Measurements from ENCODE around the gene OR6K3. TPM values are rescaled to one million over a fixed set of nuclear protein-coding genes. Genes with fewer than 3 reads are reported as not detected.

The OR6K3 gene, protein sequence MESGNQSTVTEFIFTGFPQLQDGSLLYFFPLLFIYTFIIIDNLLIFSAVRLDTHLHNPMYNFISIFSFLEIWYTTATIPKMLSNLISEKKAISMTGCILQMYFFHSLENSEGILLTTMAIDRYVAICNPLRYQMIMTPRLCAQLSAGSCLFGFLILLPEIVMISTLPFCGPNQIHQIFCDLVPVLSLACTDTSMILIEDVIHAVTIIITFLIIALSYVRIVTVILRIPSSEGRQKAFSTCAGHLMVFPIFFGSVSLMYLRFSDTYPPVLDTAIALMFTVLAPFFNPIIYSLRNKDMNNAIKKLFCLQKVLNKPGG
- total RNA-seq = not detected

DNA sequence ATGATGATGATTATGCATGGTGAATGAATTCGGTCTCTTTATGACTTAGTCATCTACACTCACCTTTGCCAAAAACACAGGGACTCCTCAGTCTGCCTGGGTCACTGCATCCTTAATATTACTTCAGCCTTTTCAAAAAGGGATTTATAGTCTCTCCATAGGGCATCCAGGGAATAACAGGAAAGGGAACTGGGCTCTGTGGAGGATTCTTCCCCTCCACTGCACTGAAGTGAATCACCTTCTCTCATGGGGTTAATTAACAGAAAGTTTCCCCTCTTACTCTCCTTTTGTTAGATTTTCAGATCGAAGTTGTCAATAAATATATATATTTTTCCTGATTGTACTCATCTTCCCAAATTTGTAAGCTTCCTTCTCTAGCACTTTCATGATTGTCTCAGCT lies at the start of gene OR6K3:
Gene OR6K3, minus strand, starts transcription at position 101 of the 400 bp plus-strand sequence. CDS start 2,605 bp downstream, outside the sequence.
- H3K4me3 ChIP-seq = no peak within 1 kb of the TSS
- DNase-seq (ENCODE audit: low spot score in 2 of 2) = no peak
- no peaks in the 10 kb centered on the region for H3K9me3 ChIP-seq
- no peaks in the 10 kb centered on the region for H3K4me1 ChIP-seq
- H3K27me3 ChIP-seq = no peaks in the 10 kb centered on the region
- H3K27ac ChIP-seq = no peak within 1 kb of the TSS
- WGBS = 86% methylated on average over 2 of the region's 2 CpGs
- TF ChIP-seq POLR2AphosphoS5 (IDR thresholded peaks at IDR 0.05) (no peak), EP300 (IDR thresholded peaks at IDR 0.05) (no peak), POLR2A (IDR thresholded peaks at IDR 0.05) (no peak)
- TF ChIP-seq, protein P1, sequence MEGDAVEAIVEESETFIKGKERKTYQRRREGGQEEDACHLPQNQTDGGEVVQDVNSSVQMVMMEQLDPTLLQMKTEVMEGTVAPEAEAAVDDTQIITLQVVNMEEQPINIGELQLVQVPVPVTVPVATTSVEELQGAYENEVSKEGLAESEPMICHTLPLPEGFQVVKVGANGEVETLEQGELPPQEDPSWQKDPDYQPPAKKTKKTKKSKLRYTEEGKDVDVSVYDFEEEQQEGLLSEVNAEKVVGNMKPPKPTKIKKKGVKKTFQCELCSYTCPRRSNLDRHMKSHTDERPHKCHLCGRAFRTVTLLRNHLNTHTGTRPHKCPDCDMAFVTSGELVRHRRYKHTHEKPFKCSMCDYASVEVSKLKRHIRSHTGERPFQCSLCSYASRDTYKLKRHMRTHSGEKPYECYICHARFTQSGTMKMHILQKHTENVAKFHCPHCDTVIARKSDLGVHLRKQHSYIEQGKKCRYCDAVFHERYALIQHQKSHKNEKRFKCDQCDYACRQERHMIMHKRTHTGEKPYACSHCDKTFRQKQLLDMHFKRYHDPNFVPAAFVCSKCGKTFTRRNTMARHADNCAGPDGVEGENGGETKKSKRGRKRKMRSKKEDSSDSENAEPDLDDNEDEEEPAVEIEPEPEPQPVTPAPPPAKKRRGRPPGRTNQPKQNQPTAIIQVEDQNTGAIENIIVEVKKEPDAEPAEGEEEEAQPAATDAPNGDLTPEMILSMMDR (IDR thresholded peaks at IDR 0.05) = no peak
- H3K36me3 ChIP-seq = no peaks in the 10 kb centered on the region

DNA sequence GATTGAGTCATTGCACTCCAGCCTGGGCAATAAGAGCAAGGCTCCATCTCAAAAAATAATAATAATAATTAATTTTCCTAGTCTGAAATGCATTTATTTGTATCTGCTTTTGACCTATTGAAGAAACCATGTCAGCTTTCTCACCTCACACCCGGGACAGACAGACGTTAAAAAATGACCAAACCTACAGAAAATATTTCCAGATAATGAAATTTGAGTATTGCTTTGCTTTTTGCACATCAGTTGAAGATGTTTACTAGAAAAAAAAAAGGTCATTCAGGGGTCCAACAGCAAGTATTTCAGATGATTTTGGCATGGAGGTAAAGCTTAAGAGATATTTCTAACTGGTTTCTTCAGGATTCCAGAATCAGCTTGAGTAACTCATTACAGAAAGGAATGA lies 33.9 kb upstream of the OR6K3 start, which contains the start of gene OR6K6:
Gene OR6K6, plus strand, starts transcription at position 301 of the 400 bp plus-strand sequence. CDS start 168 bp downstream, outside the sequence.
- H3K4me3 ChIP-seq = no peak within 1 kb of the TSS
- TF ChIP-seq, protein P1 (IDR thresholded peaks at IDR 0.05) = no peak
- TF ChIP-seq POLR2AphosphoS5 (IDR thresholded peaks at IDR 0.05) (no peak), POLR2A (IDR thresholded peaks at IDR 0.05) (no peak), EP300 (IDR thresholded peaks at IDR 0.05) (no peak)
- DNase-seq (ENCODE audit: low spot score in 2 of 2) = no peak
- no peaks in the 10 kb centered on the region for H3K36me3 ChIP-seq
- H3K4me1 ChIP-seq = no peaks in the 10 kb centered on the region
- 86% methylated on average over 2 of the region's 2 CpGs for WGBS
- H3K9me3 ChIP-seq = no peaks in the 10 kb centered on the region
- no peaks in the 10 kb centered on the region for H3K27me3 ChIP-seq
- H3K27ac ChIP-seq = no peak within 1 kb of the TSS

DNA sequence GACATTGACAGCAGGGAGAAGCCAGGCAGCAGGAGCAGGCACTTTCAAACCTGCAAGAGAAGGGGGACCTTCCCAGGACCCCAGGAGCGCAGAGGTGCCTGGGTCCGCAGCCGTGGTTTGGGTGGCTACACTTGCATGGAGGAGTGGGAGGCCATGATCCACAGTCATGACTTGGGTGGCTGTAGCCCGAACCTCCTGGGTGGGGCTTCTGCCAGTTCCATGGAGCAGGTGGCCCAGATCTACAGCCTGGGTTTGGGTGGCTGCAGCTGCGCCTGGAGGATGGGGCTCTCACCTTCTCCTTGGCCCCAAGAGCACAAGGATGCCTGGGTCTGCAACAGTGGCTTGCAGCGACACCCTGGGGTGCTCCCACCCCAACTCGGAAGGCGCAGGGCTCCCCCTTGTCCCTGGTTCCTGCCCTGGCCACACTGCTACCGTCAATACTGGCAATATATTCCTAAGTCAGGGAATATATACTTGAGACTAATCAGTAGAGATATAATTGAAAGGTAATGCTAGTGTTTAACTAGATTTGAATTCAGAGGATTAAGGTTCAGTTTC lies 31.7 kb upstream of the OR6K3 start:
- TF ChIP-seq, protein P1 (IDR thresholded peaks at IDR 0.05) = no peak
- TF ChIP-seq EP300 (IDR thresholded peaks at IDR 0.05) (no peak), POLR2A (IDR thresholded peaks at IDR 0.05) (no peak), POLR2AphosphoS5 (IDR thresholded peaks at IDR 0.05) (no peak)
- Histone ChIP-seq H3K27me3 (no peaks in the 10 kb centered on the region), H3K4me1 (no peaks in the 10 kb centered on the region), H3K9me3 (no peaks in the 10 kb centered on the region), H3K36me3 (no peaks in the 10 kb centered on the region), H3K4me3 (no peak overlapping the region), H3K27ac (no peak overlapping the region)
- WGBS = 93% methylated on average over 6 of the region's 9 CpGs
- no peak for DNase-seq (ENCODE audit: low spot score in 2 of 2)

DNA sequence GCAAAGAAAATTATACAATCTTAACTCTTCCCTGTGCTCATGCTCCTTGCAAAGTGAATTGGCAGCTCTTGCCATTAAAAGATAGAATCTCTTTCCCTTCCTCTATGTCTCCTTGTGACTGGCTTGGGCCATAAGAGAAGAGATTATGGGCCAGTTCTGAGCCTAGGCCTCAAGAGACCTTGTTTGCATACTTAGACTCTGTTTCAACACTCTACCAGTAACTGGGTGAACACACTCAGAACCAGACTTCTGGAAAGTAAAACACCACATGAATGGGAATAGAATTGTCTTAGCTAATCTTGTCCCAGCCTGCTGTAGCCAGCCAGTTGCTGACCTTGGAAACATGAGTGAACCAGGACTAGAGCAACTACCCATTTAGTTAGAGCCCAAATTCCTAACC lies 15.3 kb upstream of the OR6K3 start:
- peaks cover 3% of the 10 kb centered on the region for H3K27me3 ChIP-seq
- H3K9me3 ChIP-seq = no peaks in the 10 kb centered on the region
- TF ChIP-seq, protein P1 (IDR thresholded peaks at IDR 0.05) = no peak
- TF ChIP-seq EP300 (IDR thresholded peaks at IDR 0.05) (no peak), POLR2A (IDR thresholded peaks at IDR 0.05) (no peak), POLR2AphosphoS5 (IDR thresholded peaks at IDR 0.05) (no peak)
- H3K27ac ChIP-seq = no peak overlapping the region
- H3K4me1 ChIP-seq = no peaks in the 10 kb centered on the region
- H3K4me3 ChIP-seq = no peak overlapping the region
- DNase-seq (ENCODE audit: low spot score in 2 of 2) = no peak
- no peaks in the 10 kb centered on the region for H3K36me3 ChIP-seq

DNA sequence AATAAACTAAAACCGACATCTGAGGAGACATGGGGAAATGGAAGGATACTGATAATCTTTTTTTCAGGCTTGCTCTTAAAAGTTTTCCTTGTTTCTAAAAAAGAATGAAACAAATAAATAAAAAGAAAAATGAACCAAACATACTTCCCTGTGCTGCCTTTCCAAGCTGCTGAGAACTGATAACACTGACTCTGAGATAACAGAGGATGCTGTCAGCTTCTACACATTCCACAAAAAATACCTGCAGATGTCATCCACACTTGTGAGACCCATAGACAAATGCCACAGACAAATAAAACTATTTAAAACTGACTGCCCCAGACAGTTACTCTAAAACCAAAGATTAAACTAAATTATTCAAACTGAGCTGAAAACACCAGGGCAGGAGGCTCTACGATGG lies 12.0 kb upstream of the OR6K3 start:
- no peaks in the 10 kb centered on the region for H3K36me3 ChIP-seq
- H3K4me1 ChIP-seq = no peaks in the 10 kb centered on the region
- H3K9me3 ChIP-seq = no peaks in the 10 kb centered on the region
- no peak for TF ChIP-seq POLR2AphosphoS5 (IDR thresholded peaks at IDR 0.05)
- TF ChIP-seq EP300 (IDR thresholded peaks at IDR 0.05) = no peak
- TF ChIP-seq, protein P1 (IDR thresholded peaks at IDR 0.05) = no peak
- TF ChIP-seq POLR2A (IDR thresholded peaks at IDR 0.05) = no peak
- H3K27ac ChIP-seq = no peak overlapping the region
- no peak overlapping the region for H3K4me3 ChIP-seq
- WGBS = 55% methylated on average over 2 of the region's 2 CpGs
- DNase-seq (ENCODE audit: low spot score in 2 of 2) = no peak
- H3K27me3 ChIP-seq = peaks cover 3% of the 10 kb centered on the region
